ENCODE data around the gene GLCE. TPM values are rescaled to one million over a fixed set of nuclear protein-coding genes. Genes with fewer than 3 reads are reported as not detected.
"Not testable (repeated sequence)": the region's sequence is repeated elsewhere in the genome, so short reads cannot be mapped to it uniquely, and the experiment has no call there.

The GLCE gene
- total RNA-seq, 2 experiments from 2014 or later, result 4.6 to 5.0 TPM

DNA sequence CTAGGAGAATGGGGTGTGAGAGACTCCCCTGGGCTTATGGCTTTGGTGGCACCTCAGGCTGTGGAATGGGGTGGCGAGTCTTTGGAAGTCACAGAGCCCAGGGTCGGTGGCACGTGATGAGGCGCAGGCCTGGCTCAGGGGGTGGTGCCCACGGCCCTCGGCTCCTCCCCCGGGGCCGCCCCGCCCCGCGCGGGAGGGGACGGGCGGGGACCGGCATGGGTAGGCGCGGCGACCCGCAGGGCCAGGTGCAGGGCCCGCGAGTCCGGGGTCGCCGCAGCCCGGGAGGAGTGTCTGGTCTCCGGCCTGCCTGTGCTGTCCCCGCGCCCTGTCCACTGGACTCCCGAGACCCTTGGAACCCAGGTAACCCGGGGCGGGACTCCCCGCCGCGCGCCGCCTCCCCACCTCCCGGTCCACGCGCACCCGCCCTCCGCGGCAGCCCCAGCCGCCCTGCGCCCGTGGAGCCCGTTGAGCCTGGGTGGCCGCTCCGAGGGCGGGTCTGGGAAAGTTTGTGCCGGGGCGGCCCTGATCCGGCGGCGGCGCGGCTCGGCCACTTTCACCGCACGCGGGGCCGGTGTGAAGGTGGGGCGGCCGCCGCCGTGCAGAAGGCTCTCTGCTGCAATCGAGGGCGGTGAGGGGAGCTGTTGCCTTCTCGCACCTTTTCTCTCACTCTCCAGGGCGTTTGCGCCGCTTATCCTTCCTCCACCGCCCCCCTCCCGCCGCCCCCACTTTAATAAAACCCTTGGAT lies 138.4 kb downstream of the GLCE start, which contains the start of gene PAQR5:
Gene PAQR5, plus strand, starts transcription at position 216 of the 745 bp plus-strand sequence. CDS start 61,169 bp downstream, outside the sequence.
- Mint-ChIP-seq H3K27ac (no peak within 1 kb of the TSS), H3K4me1 (no peaks in the 10 kb centered on the region), H3K9me3 (no peaks in the 10 kb centered on the region), H3K36me3 (no peaks in the 10 kb centered on the region), H3K4me3 (peak within 1 kb of the TSS; percentile 57), H3K27me3 (peaks cover 65% of the 10 kb centered on the region)
- peak; percentile 49 for DNase-seq

DNA sequence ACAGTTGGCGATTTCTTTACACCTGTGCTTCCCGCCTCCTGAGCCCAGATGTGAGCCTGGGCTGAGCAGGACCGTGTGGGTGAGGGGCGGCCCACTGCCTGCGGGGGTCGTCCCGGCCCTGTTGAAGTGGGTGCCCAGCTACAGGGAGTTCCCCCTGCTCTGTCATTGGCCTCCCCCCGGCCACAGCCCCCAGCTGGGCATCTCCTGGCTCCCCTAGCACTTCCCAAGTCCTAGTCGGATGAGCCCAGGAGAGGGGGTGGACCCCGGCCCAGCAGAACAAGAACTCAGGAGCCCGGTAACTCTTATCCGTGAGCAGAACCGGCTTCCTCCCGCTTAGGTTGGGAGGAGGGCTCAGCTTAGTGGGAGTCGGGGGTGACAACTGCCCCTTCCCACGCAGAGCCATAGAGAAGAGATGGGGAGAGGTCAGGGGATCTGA lies 139.0 kb downstream of the GLCE start:
- no peak for DNase-seq
- H3K36me3 Mint-ChIP-seq, result no peaks in the 10 kb centered on the region
- peak overlapping the region; percentile 23 for H3K4me3 Mint-ChIP-seq
- no peaks in the 10 kb centered on the region for H3K4me1 Mint-ChIP-seq
- no peak overlapping the region for H3K27ac Mint-ChIP-seq
- H3K27me3 Mint-ChIP-seq, result peaks cover 67% of the 10 kb centered on the region
- no peaks in the 10 kb centered on the region for H3K9me3 Mint-ChIP-seq

DNA sequence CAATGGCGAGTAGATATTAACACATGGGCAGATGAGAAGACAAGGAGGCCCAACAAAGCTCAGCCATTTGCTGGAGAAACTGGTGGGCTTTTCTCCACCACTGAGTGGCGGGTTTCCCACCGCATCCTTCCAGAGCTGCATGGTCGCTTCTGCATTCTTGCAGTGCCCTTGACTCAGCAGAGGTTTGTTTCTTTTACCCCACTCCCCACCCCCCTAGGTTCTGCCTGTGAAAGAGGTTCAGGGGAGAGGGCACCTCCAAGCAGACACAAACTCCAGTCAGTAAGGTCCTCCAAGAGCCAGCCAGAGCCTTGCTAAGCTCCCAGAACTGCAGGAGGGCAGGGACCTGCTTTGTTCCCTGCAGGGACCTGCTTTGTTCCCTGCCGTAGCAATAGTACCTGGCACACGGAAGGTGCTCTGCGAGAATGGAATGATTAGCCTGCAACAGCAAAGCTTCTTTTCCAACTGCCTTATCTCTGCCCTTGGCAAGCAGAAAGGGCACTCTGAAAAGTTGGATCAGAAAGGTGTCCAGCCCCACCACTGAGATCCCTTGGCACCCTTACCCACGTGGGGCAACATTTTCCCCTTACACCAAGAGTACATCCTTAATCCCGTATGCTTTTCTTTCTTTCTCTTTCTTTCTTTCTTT lies 139.6 kb downstream of the GLCE start:
- no peak overlapping the region for H3K27ac Mint-ChIP-seq

DNA sequence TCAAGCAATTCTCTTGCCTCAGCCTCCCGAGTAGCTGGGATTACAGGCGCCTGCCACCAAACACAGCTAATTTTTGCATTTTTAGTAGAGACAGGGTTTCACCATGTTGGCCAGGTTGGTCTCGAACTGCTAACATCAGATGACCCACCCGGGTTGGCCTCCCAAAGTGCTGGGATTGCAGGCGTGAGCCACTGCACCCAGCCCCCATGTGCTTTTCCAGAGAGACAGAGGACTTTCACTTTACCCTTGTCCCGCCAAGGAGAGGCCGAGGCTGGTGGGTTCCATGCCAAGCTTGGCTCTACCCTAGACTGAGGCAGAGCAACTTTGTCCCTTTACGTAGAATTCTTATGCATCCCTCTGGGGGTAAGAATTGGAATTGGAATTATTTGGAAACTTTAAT lies 140.7 kb downstream of the GLCE start:
- H3K9me3 Mint-ChIP-seq, H3K4me1 Mint-ChIP-seq, DNase-seq, H3K27ac Mint-ChIP-seq, H3K36me3 Mint-ChIP-seq: not testable (repeated sequence)
- peak overlapping the region; percentile 23 for H3K4me3 Mint-ChIP-seq
- H3K27me3 Mint-ChIP-seq, result peaks cover 68% of the 10 kb centered on the region

More for the DNA sequence above, 139.6 kb downstream of the GLCE start:
- H3K27me3 Mint-ChIP-seq, result peaks cover 68% of the 10 kb centered on the region
- DNase-seq, result no peak
- no peak overlapping the region for H3K4me3 Mint-ChIP-seq
- H3K9me3 Mint-ChIP-seq, result no peaks in the 10 kb centered on the region
- no peaks in the 10 kb centered on the region for H3K36me3 Mint-ChIP-seq
- H3K4me1 Mint-ChIP-seq, result no peaks in the 10 kb centered on the region

DNA sequence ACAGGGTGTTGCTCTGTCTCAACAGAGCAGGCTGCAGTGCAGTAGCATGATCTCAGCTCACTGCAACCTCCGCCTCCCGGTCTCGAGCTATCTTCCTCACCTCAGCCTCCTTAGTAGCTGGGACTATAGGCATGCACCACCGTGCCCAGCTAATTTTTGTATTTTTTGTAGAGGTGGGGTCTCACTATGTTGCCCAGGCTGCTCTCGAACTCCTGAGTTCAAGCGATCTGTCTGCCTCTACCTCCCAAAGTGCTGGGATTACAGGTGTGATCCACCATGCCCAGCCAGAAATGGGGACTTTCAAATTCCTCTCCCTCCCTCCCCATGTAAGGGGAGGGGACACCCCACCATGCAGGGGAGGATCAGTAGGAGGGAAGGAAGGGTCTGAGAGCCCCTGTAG lies 141.7 kb downstream of the GLCE start:
- peaks cover 61% of the 10 kb centered on the region for H3K27me3 Mint-ChIP-seq
- not testable (repeated sequence) for H3K27ac Mint-ChIP-seq, DNase-seq, H3K36me3 Mint-ChIP-seq, H3K4me3 Mint-ChIP-seq, H3K9me3 Mint-ChIP-seq, H3K4me1 Mint-ChIP-seq

DNA sequence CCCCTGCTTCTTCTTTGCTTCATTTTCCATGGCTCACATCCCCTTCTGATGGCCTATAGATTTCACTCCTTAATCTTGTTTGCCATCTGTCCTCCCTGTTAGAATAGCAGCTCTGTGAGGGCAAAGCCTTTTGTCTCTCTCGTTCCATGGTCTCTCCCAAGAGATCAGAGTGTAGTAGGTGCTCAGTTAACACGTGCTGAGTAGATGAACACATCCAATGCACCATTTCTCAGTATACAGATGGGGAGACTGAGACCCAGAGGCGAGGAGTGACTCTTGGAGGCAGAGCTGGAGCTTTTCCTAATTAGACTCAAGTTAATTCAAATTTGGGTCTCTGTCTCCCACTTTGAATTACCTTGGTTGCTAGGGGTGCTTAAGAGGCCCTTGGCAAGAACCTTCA lies 142.5 kb downstream of the GLCE start:
- no peaks in the 10 kb centered on the region for H3K9me3 Mint-ChIP-seq
- no peak overlapping the region for H3K4me3 Mint-ChIP-seq
- H3K27ac Mint-ChIP-seq, result no peak overlapping the region
- no peak for DNase-seq
- H3K4me1 Mint-ChIP-seq, result no peaks in the 10 kb centered on the region
- no peaks in the 10 kb centered on the region for H3K36me3 Mint-ChIP-seq
- peaks cover 61% of the 10 kb centered on the region for H3K27me3 Mint-ChIP-seq

DNA sequence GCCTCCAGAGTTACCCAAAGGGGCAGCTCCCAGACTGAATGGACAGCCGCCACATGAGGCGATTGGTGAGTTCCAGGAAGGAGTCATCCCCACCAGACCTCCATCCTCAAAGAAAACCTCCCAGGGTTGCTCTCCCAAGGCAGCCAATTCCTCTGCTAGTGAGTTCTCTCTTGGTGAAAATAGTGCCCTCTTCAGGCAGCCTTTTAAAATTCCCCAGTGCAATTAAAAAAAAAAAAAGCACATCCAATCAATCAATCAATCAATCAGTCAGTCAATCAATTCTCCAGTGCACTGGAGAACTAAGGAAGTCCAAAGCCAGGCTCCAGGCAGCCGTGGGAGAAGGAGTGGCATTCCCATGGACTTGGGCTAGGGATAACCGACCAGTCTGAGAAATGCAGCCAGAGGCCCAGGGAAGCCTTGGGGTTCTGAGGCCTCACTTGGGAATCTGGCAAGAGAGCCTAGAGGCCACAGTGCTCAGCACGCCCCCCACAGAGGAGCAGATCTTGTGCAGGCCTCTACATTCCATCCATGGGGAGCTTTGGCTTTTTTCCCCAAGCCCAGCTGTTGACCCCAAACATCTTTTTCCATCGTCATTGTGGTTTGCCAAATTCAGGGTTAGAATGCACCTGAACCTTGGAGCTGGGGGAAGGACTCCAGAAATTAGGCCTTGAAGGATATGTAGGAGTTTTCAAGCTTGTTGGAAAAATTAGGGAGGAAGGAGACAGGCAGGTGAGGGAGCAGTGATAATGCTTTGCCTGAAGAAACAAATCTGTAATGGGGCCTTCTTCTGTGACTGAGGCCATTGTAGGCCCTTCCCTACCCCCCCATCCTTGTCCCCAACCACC lies 143.1 kb downstream of the GLCE start:
- Mint-ChIP-seq H3K4me1 (no peaks in the 10 kb centered on the region), H3K27me3 (peaks cover 56% of the 10 kb centered on the region), H3K36me3 (no peaks in the 10 kb centered on the region), H3K9me3 (no peaks in the 10 kb centered on the region), H3K4me3 (no peak overlapping the region), H3K27ac (no peak overlapping the region)
- no peak for DNase-seq

DNA sequence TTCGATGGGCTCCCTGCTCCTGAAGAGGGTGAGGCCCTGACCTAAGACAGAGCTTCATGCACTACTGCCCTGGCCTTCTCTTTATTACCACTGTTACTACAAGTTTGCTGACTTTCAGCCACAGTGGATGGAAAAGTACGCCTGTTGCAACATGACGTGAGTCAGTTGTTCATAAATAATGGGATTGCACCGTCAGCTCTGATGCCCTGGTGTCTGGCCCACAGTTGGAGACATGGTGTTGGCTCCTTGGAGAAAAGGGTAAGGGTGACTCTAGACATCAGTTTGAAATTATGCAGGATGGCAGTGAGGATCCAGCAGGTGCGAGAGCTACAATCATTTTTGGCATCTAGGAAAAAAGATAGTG lies 143.7 kb downstream of the GLCE start:
- peaks cover 53% of the 10 kb centered on the region for H3K27me3 Mint-ChIP-seq
- H3K4me3 Mint-ChIP-seq, result no peak overlapping the region
- H3K4me1 Mint-ChIP-seq, result no peaks in the 10 kb centered on the region
- no peaks in the 10 kb centered on the region for H3K9me3 Mint-ChIP-seq
- no peak for DNase-seq
- no peaks in the 10 kb centered on the region for H3K36me3 Mint-ChIP-seq
- H3K27ac Mint-ChIP-seq, result no peak overlapping the region

DNA sequence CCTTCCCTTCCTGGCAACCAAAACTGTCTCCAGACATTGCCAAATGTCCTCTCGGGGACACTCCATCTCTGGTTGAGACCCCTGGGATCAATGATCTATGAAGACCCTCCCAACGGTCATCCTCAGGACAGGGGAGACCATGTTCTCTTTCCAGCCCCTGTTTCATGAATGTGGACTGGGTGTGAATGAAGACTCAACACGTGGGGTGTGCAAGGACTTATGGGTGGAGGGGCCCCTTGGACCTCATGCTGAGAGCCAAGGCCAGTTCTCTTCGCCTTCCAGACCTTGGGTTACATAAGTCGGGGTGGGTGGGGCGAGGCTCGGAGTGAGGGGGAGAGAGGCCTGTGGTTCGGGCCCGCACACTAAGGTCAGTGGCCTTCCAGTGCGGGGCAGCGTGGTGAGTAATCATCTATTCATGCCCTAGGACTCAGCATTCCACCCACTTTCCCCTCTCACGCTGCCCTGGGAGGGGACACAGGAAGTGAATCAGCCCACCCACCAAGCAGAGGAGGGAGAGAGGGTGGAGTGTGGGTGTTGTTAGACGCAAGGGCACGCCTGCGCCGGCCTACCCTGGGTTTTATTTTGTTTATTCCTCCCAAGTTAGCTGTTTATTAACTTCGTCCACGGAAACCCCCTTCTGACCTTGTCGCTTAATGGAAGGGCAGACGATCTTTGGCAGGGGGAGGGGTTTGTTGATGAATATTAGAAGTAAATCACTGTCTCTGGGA lies 144.9 kb downstream of the GLCE start:
- H3K4me1 Mint-ChIP-seq, result no peaks in the 10 kb centered on the region
- DNase-seq, result no peak
- no peak overlapping the region for H3K4me3 Mint-ChIP-seq
- no peaks in the 10 kb centered on the region for H3K36me3 Mint-ChIP-seq
- peaks cover 41% of the 10 kb centered on the region for H3K27me3 Mint-ChIP-seq
- no peaks in the 10 kb centered on the region for H3K9me3 Mint-ChIP-seq
- H3K27ac Mint-ChIP-seq, result no peak overlapping the region

DNA sequence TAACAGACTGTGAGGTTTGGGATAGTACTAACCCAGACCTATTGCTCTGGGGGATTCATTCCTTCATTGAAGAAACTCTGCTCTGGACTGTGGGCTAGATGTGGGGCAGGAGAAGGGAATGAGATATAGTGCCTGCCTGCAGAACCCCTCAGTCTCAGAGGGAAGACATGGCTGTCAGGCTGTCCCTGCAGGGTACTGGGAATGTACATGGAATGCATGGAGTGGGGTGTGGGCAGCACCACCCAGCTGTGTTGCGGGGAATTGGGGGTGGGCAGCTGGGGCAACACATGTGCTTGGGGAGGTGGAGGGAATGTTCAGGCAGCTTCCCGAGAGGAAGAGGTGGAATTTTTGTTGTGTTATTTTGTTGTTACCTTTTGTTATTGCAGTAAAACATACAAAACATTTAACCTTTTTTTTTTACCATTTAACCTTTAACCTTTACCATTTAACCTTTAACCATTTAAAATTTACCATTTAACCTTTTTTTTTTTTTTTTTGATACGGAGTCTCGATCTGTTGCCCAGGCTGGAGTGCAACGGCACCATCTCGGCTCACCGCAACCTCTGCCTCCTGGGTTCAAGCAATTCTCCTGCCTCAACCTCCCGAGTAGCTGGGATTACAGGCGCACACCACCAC lies 145.6 kb downstream of the GLCE start:
- DNase-seq, result no peak
- Mint-ChIP-seq H3K36me3 (no peaks in the 10 kb centered on the region), H3K4me1 (no peaks in the 10 kb centered on the region), H3K4me3 (no peak overlapping the region), H3K27me3 (peaks cover 34% of the 10 kb centered on the region), H3K27ac (no peak overlapping the region), H3K9me3 (no peaks in the 10 kb centered on the region)

DNA sequence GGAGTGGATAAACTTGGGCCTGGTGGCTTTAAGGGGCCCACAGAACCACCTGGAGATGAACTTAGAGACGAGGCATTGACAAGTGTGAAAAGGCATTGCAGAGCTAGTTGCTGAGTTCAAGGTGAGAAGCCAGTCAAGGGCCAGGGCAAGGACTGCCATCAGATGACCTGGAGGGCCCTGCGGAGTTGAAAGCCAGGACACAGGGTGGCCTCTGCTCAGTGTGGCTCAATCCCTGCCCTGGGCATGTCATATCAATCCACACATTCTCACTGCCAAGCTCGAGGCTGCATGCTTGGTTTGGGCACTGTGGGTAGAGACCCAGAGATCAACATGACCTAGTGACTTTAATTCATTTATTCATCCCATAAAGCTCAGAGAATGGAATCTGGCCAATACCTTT lies 147.5 kb downstream of the GLCE start:
- no peaks in the 10 kb centered on the region for H3K36me3 Mint-ChIP-seq
- H3K9me3 Mint-ChIP-seq, result no peaks in the 10 kb centered on the region
- peaks cover 17% of the 10 kb centered on the region for H3K27me3 Mint-ChIP-seq
- H3K4me3 Mint-ChIP-seq, result no peak overlapping the region
- H3K4me1 Mint-ChIP-seq, result no peaks in the 10 kb centered on the region
- no peak overlapping the region for H3K27ac Mint-ChIP-seq
- DNase-seq, result no peak

DNA sequence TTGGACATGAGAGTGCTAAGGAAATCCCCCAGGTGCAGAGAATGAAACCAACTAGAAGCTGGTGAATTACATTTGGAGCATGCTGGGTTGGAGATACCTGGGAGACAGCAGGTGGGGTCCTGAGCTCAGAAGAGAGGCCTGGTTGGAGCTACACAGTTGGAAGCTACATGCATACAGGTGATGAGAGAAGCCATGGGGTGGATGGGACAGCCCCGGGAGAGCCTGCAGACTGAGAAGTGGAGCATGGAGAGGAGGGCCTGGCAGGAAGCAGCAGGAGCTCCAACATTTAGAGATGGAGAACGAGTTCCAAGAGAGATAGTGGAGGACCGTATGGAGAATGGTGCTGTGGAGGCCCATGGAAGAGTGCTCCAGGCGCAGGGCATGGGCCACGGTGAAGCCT lies 148.5 kb downstream of the GLCE start:
- H3K27me3 Mint-ChIP-seq, result peaks cover 11% of the 10 kb centered on the region
- H3K9me3 Mint-ChIP-seq, result no peaks in the 10 kb centered on the region
- no peak overlapping the region for H3K27ac Mint-ChIP-seq
- no peak overlapping the region for H3K4me3 Mint-ChIP-seq
- no peak for DNase-seq
- H3K4me1 Mint-ChIP-seq, result peaks cover 3% of the 10 kb centered on the region
- no peaks in the 10 kb centered on the region for H3K36me3 Mint-ChIP-seq

DNA sequence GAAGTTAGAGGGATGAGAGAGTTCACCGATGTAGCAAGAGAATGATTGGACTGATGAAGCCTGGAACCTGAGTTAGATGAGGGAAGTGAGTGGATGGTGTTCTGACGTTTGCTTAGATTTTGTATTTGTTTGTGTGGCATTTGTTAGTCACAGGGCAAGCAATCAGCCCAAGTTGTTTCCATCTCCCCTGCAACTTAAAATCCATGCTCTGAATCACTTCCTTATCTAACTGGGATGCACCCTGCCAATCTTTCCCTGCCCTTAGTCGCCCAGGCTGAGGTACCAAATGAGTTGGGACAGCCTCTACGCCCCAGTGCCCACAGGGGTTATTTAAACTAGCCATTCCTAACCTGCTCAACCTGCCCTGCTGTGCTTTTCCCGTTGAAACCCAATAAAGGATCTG lies 150.9 kb downstream of the GLCE start:
- H3K36me3 Mint-ChIP-seq, result no peaks in the 10 kb centered on the region
- no peak overlapping the region for H3K4me3 Mint-ChIP-seq
- H3K27ac Mint-ChIP-seq, result no peak overlapping the region
- no peak for DNase-seq
- H3K9me3 Mint-ChIP-seq, result no peaks in the 10 kb centered on the region
- H3K27me3 Mint-ChIP-seq, result peaks cover 7% of the 10 kb centered on the region
- peaks cover 3% of the 10 kb centered on the region for H3K4me1 Mint-ChIP-seq

DNA sequence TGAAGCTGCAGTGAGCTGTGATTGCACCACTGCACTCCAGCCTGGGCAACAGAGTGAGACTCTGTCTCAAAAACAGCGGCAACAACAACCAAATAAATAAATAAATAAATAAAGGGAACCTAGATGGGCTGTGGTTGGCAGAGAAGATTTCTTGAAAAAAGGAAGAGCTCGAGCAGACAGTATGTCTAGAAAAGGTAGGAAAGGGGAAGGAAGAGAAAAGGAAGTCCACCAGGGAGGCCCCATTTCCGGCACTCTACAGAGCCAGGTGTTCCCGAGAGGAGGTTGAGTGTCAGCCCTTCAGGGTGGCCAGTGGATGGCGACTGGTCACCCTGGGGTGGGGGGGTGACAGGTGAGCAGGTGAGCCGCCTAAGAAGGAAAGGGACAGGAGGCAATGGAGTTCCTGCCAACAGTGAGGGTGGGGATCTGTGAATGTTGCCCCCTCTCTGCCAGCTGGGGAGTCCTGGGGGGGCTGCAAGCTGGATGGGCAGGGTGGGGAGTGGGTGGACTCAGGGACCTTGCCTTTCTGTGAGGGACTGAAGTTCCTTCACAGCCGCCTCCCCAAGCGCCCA lies 153.1 kb downstream of the GLCE start:
- Mint-ChIP-seq H3K4me1 (peaks cover 3% of the 10 kb centered on the region), H3K9me3 (no peaks in the 10 kb centered on the region), H3K4me3 (no peak overlapping the region), H3K36me3 (no peaks in the 10 kb centered on the region), H3K27ac (no peak overlapping the region), H3K27me3 (no peaks in the 10 kb centered on the region)
- no peak for DNase-seq

Data from activated naive CD8-positive, alpha-beta T cell treated with anti-CD3 and anti-CD28 coated beads for 36 hours (primary cell).